ENCODE data around the gene LAMA2.

LAMA2 gene

GRCh38 chr6:129499843-129500219, 616.9 kb downstream of the LAMA2 start:
- no peak for DNase-seq (ENCODE audit: low read depth)
- no peak for TF ChIP-seq CTCF (IDR thresholded peaks at IDR 0.05; ENCODE audit: insufficient read depth, low read depth, low read length, missing control alignments)
- no peak overlapping the region for H3K4me3 ChIP-seq (ENCODE audit: low read length)

GRCh38 chr6:129500958-129501739, 618.2 kb downstream of the LAMA2 start:
- H3K4me3 ChIP-seq (ENCODE audit: low read length), result no peak overlapping the region
- TF ChIP-seq CTCF (IDR thresholded peaks at IDR 0.05; ENCODE audit: insufficient read depth, low read depth, low read length, missing control alignments), result peak; percentile 29
- peak; percentile 93 for DNase-seq (ENCODE audit: low read depth)

GRCh38 chr6:129501740-129502660, 619.1 kb downstream of the LAMA2 start:
- no peak for TF ChIP-seq CTCF (IDR thresholded peaks at IDR 0.05; ENCODE audit: insufficient read depth, low read depth, low read length, missing control alignments)
- peak; percentile 66 for DNase-seq (ENCODE audit: low read depth)
- no peak overlapping the region for H3K4me3 ChIP-seq (ENCODE audit: low read length)

GRCh38 chr6:129504456-129504855, 621.5 kb downstream of the LAMA2 start:
- DNase-seq (ENCODE audit: low read depth), result no peak
- TF ChIP-seq CTCF (IDR thresholded peaks at IDR 0.05; ENCODE audit: insufficient read depth, low read depth, low read length, missing control alignments), result no peak
- no peak overlapping the region for H3K4me3 ChIP-seq (ENCODE audit: low read length)

- no peak for TF ChIP-seq CTCF (IDR thresholded peaks at IDR 0.05; ENCODE audit: insufficient read depth, low read depth, low read length, missing control alignments)
- no peak overlapping the region for H3K4me3 ChIP-seq (ENCODE audit: low read length)
- DNase-seq (ENCODE audit: low read depth), result peak; percentile 90
Observed at GRCh38 chr6:129507059-129507807, 624.3 kb downstream of the LAMA2 start.

- no peak for DNase-seq (ENCODE audit: low read depth)
- no peak for TF ChIP-seq CTCF (IDR thresholded peaks at IDR 0.05; ENCODE audit: insufficient read depth, low read depth, low read length, missing control alignments)
Observed at GRCh38 chr6:129507846-129508245, 624.9 kb downstream of the LAMA2 start.

More at GRCh38 chr6:129507846-129508245, 624.9 kb downstream of the LAMA2 start:
- no peak overlapping the region for H3K4me3 ChIP-seq (ENCODE audit: low read length)

Data from epithelial cell of esophagus (primary cell).